22Rv1 (cell line): ENCODE data around the gene PCSK6.

Experiments used
- ZFX ChIP-seq: fragments of 450-650 bp; IDR thresholded peaks from 2 replicates; pipeline ENCODE4 v1.6.1; 2017; ENCODE audit warnings: antibody characterized with exemption, borderline replicate concordance
- TF ChIP-seq, protein P1 (sequence below): fragments of 450-650 bp; IDR thresholded peaks from 2 replicates; pipeline ENCODE4 v1.5.1; 2017; ENCODE audit warnings: mild to moderate bottlenecking

DNA sequence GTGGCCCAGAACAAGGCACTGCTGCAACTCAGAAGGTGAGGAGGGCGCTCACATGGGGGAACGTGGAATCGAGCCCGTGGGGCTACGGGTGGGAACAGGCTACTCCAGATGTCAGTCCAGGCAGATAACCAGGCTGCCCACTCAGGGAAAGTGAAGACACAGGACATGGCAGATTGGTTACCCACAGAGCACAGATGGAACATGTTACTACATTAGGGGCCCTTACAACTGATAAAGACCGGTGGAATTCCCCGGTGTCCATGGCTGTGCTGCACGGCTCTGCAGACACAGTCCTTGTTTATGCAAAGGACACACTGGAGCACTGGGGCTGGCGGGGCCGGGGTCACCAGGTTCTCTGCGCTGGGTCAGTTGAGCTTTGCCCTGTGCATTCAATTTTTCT, 36.9 kb downstream of the PCSK6 start:
- TF ChIP-seq, protein P1, sequence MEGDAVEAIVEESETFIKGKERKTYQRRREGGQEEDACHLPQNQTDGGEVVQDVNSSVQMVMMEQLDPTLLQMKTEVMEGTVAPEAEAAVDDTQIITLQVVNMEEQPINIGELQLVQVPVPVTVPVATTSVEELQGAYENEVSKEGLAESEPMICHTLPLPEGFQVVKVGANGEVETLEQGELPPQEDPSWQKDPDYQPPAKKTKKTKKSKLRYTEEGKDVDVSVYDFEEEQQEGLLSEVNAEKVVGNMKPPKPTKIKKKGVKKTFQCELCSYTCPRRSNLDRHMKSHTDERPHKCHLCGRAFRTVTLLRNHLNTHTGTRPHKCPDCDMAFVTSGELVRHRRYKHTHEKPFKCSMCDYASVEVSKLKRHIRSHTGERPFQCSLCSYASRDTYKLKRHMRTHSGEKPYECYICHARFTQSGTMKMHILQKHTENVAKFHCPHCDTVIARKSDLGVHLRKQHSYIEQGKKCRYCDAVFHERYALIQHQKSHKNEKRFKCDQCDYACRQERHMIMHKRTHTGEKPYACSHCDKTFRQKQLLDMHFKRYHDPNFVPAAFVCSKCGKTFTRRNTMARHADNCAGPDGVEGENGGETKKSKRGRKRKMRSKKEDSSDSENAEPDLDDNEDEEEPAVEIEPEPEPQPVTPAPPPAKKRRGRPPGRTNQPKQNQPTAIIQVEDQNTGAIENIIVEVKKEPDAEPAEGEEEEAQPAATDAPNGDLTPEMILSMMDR, result no peak
- TF ChIP-seq ZFX, result no peak
